ENCODE data around the gene FRMD4B.

DNA sequence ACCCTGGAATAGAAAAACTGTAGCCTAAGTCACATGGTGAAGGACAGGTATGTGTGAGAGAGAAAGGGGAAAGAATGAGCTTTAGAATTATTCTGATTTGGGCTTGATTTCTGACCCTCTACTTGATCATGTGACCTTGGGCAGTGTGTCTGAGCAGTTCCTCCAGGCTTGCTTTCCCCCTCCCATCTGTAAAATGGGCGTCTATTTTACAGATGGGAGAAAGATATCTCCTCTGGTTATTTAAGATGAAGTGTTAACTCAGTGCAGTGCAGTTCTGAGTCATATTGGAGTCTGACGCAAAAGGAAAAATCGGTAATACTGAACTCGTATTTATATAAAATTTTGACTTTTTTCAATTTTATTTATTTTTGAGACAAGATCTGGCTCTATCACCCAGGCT, 225.4 kb downstream of the FRMD4B start:
- TF ChIP-seq, protein P1, sequence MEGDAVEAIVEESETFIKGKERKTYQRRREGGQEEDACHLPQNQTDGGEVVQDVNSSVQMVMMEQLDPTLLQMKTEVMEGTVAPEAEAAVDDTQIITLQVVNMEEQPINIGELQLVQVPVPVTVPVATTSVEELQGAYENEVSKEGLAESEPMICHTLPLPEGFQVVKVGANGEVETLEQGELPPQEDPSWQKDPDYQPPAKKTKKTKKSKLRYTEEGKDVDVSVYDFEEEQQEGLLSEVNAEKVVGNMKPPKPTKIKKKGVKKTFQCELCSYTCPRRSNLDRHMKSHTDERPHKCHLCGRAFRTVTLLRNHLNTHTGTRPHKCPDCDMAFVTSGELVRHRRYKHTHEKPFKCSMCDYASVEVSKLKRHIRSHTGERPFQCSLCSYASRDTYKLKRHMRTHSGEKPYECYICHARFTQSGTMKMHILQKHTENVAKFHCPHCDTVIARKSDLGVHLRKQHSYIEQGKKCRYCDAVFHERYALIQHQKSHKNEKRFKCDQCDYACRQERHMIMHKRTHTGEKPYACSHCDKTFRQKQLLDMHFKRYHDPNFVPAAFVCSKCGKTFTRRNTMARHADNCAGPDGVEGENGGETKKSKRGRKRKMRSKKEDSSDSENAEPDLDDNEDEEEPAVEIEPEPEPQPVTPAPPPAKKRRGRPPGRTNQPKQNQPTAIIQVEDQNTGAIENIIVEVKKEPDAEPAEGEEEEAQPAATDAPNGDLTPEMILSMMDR (IDR thresholded peaks at IDR 0.05), result no peak
- no peak for TF ChIP-seq POLR2A (IDR thresholded peaks at IDR 0.05)
